HepG2 (cell line): Measurements from ENCODE around the gene PDCD11. TPM values are rescaled to one million over a fixed set of nuclear protein-coding genes. Genes with fewer than 3 reads are reported as not detected.

Source experiments
- ADNP ChIP-seq: sonication (generic); formaldehyde crosslinking; IDR thresholded peaks from 2 replicates; pipeline ENCODE4 v1.4.0; 2020; ENCODE audit warnings: missing genetic modification reagents
- FOXO4 ChIP-seq: sonication (generic); formaldehyde crosslinking; conservative IDR thresholded peaks from 2 replicates; pipeline ENCODE4 v1.8.1; 2023; ENCODE audit warnings: missing genetic modification reagents
- LBX2 ChIP-seq: sonication (generic); formaldehyde crosslinking; IDR thresholded peaks from 2 replicates; pipeline ENCODE4 v1.5.0; 2020; ENCODE audit warnings: missing genetic modification reagents, mild to moderate bottlenecking, borderline replicate concordance
- NFE2 ChIP-seq: sonication (generic); formaldehyde crosslinking; IDR thresholded peaks from 2 replicates; pipeline ENCODE4 v1.4.0; 2020; ENCODE audit warnings: missing genetic modification reagents
- PAF1 ChIP-seq: IDR thresholded peaks from 2 replicates; pipeline ENCODE4 v1.6.1; 2016; ENCODE audit warnings: missing genetic modification reagents, missing compliant biosample characterization
- PPARG ChIP-seq: conservative IDR thresholded peaks from 2 replicates; pipeline ENCODE4 v1.6.1; 2016; ENCODE audit warnings: missing biosample characterization, missing genetic modification reagents
- RARG ChIP-seq: sonication (generic); formaldehyde crosslinking; IDR thresholded peaks from 2 replicates; pipeline ENCODE4 v1.4.0; 2020; ENCODE audit warnings: low read depth, mild to moderate bottlenecking, missing genetic modification reagents
- RERE ChIP-seq: IDR thresholded peaks from 2 replicates; pipeline ENCODE4 v1.6.1; 2016; ENCODE audit warnings: low read depth, missing genetic modification reagents, missing compliant biosample characterization
- TCF12 ChIP-seq, 2 experiments: fragments of 450-650 bp in 1 of 2; sonication (generic) in 1 of 2; formaldehyde crosslinking in 1 of 2; IDR thresholded peaks; 2 replicates each; pipeline versions ENCODE4 v1.6.1 to v1.8.0; 2017 to 2022; ENCODE audit warnings: antibody characterized with exemption in 1 of 2, mild to moderate bottlenecking in 1 of 2, missing genetic modification reagents in 1 of 2, moderate library complexity in 1 of 2
- ZFY ChIP-seq: sonication (generic); formaldehyde crosslinking; IDR thresholded peaks from 2 replicates; pipeline ENCODE4 v1.4.0; 2020; ENCODE audit warnings: missing genetic modification reagents
- ZNF337 ChIP-seq: sonication (generic); formaldehyde crosslinking; IDR thresholded peaks from 2 replicates; pipeline ENCODE4 v1.5.1; 2020; ENCODE audit warnings: missing genetic modification reagents, low read depth, mild to moderate bottlenecking, borderline replicate concordance
- ZNF570 ChIP-seq: sonication (generic); formaldehyde crosslinking; IDR thresholded peaks from 2 replicates; pipeline ENCODE4 v1.4.0; 2020; ENCODE audit warnings: mild to moderate bottlenecking, missing genetic modification reagents, borderline replicate concordance
- ZNF703 ChIP-seq: sonication (generic); formaldehyde crosslinking; IDR thresholded peaks from 2 replicates; pipeline ENCODE4 v1.5.1; 2020; ENCODE audit warnings: missing genetic modification reagents, mild to moderate bottlenecking, moderate library complexity, borderline replicate concordance
- ZNF740 ChIP-seq: sonication (generic); formaldehyde crosslinking; IDR thresholded peaks from 2 replicates; pipeline ENCODE4 v1.4.0; 2020; ENCODE audit warnings: missing genetic modification reagents
- ZNF776 ChIP-seq: sonication (generic); formaldehyde crosslinking; IDR thresholded peaks from 2 replicates; pipeline ENCODE4 v1.4.0; 2020; ENCODE audit warnings: mild to moderate bottlenecking, missing genetic modification reagents
- ZSCAN31 ChIP-seq: sonication (generic); formaldehyde crosslinking; IDR thresholded peaks from 2 replicates; pipeline ENCODE4 v1.5.0; 2020; ENCODE audit warnings: low read depth, mild to moderate bottlenecking, missing genetic modification reagents
- polyA plus RNA-seq, 8 experiments: library from polyadenylated mRNA; depleted of rRNA in 3 of 8; stranded (reverse) in 7 of 8; unstranded in 1 of 8; fragments of >200 nt; fragmentation: Illumina TruSeq in 4 of 8; extraction: Trizol in 4 of 8; gene quantifications; 2 replicates each; pipeline versions ENCODE4 v1.2.1 to v1.2.3, GENCODE V29; 2011 to 2016; ENCODE audit warnings: low read depth in 4 of 8, missing spikeins in 1 of 8, mixed read lengths in 1 of 8; ENCODE audit not compliant: insufficient read depth in 1 of 8
- total RNA-seq, 5 experiments: library from RNA; depleted of rRNA; stranded (reverse); fragments of >200 nt; fragmentation: Illumina TruSeq; extraction: Trizol; gene quantifications; 2 replicates each; pipeline ENCODE4 v1.2.3, GENCODE V29; 2016; ENCODE audit warnings: low read depth in 1 of 5
- TF ChIP-seq, protein P1 (sequence below): sonication (generic); formaldehyde crosslinking; IDR thresholded peaks from 2 replicates; pipeline ENCODE4 v1.5.0; 2020; ENCODE audit warnings: mild to moderate bottlenecking, missing genetic modification reagents

Gene PDCD11
- total and polyA plus RNA-seq, 2 of the 13 experiments (the other 11 are each of a cell fraction or from before 2014, with no cell fraction given), result 12.8 to 52.8 TPM

DNA sequence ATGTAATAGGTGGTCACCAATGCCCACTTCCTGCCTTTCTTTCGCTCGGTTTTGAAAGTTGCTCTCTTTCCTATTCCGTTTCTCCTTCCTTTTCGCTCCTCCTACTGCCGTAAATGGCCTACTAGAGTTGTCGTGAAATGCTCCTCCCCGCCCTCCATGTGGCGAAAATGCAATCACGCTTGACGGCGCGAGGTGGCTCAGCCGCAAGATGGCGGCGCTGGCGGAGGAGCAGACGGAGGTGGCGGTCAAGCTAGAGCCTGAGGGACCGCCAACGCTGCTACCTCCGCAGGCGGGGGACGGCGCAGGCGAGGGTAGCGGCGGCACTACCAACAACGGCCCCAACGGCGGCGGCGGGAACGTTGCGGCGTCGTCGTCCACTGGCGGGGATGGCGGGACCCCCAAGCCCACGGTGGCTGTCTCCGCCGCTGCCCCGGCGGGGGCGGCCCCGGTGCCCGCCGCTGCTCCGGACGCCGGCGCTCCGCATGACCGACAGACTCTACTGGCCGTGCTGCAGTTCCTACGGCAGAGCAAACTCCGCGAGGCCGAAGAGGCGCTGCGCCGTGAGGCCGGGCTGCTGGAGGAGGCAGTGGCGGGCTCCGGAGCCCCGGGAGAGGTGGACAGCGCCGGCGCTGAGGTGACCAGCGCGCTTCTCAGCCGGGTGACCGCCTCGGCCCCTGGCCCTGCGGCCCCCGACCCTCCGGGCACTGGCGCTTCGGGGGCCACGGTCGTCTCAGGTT lies 28.5 kb upstream of the PDCD11 start, which contains the start of gene TAF5 (continued):
- TF ChIP-seq ZNF740 (no peak), ZFY (CRISPR knock-in tag) (peak; percentile 84), RARG (CRISPR knock-in tag) (no peak), ADNP (CRISPR knock-in tag) (no peak), ZNF570 (CRISPR knock-in tag) (no peak), ZSCAN31 (CRISPR knock-in tag) (peak; percentile 96), ZNF337 (CRISPR knock-in tag) (no peak; the same call in 1 of the 2 replicates), TCF12 (IDR thresholded peaks at IDR 0.05) (no peak), TCF12 (CRISPR knock-in tag; IDR thresholded peaks at IDR 0.05) (peak; percentile 88; the same call in 1 of the 2 replicates), LBX2 (CRISPR knock-in tag) (peak; percentile 75; the same call in 1 of the 2 replicates), NFE2 (CRISPR knock-in tag) (no peak), FOXO4 (no peak), PPARG (CRISPR knock-in tag) (no peak; the same call in 1 of the 2 replicates), RERE (no peak), PAF1 (CRISPR knock-in tag) (no peak), ZNF776 (peak; percentile 96), ZNF703 (CRISPR knock-in tag) (peak; percentile 54; the same call in 1 of the 2 replicates)
- TF ChIP-seq, protein P1, sequence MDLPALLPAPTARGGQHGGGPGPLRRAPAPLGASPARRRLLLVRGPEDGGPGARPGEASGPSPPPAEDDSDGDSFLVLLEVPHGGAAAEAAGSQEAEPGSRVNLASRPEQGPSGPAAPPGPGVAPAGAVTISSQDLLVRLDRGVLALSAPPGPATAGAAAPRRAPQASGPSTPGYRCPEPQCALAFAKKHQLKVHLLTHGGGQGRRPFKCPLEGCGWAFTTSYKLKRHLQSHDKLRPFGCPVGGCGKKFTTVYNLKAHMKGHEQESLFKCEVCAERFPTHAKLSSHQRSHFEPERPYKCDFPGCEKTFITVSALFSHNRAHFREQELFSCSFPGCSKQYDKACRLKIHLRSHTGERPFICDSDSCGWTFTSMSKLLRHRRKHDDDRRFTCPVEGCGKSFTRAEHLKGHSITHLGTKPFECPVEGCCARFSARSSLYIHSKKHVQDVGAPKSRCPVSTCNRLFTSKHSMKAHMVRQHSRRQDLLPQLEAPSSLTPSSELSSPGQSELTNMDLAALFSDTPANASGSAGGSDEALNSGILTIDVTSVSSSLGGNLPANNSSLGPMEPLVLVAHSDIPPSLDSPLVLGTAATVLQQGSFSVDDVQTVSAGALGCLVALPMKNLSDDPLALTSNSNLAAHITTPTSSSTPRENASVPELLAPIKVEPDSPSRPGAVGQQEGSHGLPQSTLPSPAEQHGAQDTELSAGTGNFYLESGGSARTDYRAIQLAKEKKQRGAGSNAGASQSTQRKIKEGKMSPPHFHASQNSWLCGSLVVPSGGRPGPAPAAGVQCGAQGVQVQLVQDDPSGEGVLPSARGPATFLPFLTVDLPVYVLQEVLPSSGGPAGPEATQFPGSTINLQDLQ, result no peak
